NCI-H345 (cell line): Measurements from ENCODE around the gene AFAP1L1.

Experiments
- DNase-seq: peaks from one replicate; lab custom pipeline; 2025; lab: John Stamatoyannopoulos, UW

AFAP1L1 gene

GRCh38 chr5:149314571-149315111 lies 43.0 kb downstream of the AFAP1L1 start:
- DNase-seq: no peak

DNA sequence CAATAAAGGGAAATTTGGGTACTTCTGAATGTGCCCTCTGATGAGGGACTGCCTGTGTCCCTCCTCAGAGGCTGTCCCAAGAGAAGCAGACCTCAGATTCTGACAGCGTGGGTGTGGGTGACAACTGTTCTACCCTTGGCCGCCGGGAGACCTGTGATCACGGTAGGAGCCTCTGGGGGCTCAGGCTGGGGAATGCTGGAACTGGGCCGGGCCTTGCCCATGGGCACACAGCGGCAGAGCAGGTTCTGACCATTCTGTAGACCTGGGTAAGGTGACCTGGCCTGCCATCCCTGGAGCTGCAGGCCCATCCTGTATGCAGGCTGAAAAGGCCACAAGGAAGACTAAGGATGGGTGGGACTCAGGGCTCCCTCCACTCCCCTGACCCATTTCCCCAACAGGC lies 44.1 kb downstream of the AFAP1L1 start:
- DNase-seq: no peak

- peak; percentile 45 for DNase-seq
These were observed 45.8 kb downstream of the AFAP1L1 start for GRCh38 chr5:149317281-149318048.

DNA sequence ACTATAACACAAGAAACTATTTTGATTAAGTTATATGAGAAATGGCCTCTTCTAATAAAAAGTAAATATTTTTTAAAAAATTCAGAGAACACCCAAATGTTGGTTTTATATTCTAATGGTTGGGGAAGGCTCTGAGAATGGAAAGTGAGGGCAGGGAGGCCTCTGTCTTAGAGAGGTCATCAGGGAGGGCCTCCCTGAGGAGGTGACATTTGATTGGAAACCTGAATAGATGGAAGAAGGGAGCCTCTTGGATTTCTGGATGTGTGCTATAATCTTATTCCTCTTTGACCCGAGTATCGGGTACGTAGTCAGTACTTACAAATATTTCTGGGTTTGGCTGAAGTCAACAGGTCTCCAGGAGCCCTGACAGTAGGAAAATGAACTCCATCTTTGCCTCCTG lies 47.5 kb downstream of the AFAP1L1 start:
- DNase-seq: no peak

- DNase-seq: peak; percentile 74
These were observed 49.2 kb downstream of the AFAP1L1 start for GRCh38 chr5:149320791-149321330.

DNA sequence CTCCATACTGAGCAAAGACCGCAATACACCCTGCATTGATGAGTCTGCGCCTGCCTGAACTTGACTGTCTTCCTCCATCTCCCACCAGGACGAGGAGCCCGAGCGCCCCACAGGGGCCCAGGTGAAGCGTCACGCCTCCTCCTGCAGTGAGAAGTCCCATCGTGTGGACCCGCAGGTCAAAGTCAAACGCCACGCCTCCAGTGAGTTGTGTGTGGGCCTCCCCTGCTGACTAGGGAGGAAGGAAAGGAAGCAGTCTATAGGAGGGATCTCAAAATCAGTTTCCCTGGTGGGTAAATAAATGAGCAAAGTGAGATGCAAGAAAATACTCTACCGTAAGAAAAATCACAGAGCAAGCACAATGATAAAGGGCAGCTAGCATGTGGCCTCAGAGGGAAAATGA lies 50.9 kb downstream of the AFAP1L1 start:
- DNase-seq: no peak

- no peak for DNase-seq
These were observed 51.6 kb downstream of the AFAP1L1 start for GRCh38 chr5:149323210-149323609.

DNA sequence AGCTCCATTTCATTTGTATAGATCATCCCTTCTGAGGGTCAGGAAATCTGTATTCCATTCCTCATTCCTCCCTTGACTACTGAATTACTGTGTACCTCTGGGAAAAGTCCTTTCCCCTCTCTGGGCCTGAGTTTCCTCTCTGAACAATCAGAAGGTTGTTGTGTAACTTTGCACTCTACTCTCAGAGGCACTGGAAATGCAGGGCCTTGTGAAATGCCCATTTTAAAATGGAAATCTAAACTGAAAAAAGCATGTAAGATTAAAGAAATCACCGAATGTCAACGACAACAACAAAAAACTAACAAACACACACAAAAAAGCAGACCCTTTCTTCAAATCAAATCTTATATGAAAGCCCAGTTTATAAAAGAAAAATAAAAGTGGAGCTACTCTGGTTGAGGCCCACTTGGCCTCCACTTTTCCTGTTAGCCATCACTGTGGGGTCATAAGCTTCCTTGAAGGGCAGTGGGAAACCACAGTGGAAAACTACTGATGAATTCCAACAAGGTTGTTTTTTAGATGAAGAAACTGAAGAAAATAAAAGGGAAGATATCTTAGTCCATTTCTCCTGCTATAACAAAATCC lies 52.1 kb downstream of the AFAP1L1 start:
- no peak for DNase-seq

DNA sequence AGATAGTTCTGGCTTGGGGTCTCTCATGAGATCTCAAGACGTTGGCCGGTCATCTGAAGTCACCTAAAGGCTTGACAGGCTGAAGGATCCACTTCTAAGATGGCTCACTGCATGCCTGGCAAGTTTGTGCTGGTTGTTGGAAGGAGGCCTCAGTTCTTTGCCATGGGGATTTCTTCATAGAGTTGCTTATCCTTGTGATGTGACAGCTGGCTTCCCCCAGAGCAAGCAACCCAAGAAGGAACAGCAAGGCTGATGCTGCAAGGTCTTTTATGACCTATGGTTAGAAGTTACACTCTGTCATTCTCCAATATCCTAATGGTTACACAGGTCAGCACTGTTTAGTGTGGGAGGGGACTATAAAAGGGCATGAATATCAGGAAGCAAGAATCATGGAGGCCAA lies 53.0 kb downstream of the AFAP1L1 start:
- no peak for DNase-seq

DNA sequence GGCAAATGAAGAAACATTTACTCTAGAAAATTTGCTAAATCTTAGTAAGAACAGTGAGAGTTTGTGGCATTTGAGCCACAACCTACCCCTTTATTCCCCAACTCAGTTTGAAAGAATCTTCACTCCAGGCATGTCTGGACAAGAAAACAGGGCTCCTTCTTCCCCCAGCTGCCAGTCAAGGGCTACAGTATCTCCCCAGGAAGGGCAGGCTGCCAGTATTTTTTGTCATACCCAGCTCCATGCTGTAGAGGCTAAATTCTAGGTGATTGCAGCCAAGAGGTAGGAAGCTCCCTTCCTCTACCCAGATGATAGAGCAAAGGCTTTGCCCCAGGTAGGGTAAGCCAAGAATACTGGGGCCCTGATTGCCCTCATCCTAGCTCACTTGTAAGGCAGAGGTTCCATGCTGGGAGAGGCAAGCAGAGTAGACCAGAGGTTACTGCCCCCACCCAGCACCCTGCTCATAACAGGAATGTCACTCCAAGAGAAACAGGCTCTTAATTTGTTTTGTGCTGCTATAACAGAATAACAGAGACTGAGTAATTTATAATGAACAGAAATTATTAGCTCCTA lies 53.6 kb downstream of the AFAP1L1 start:
- DNase-seq: no peak

- no peak for DNase-seq
These were observed 54.2 kb downstream of the AFAP1L1 start for GRCh38 chr5:149325894-149326293.

DNA sequence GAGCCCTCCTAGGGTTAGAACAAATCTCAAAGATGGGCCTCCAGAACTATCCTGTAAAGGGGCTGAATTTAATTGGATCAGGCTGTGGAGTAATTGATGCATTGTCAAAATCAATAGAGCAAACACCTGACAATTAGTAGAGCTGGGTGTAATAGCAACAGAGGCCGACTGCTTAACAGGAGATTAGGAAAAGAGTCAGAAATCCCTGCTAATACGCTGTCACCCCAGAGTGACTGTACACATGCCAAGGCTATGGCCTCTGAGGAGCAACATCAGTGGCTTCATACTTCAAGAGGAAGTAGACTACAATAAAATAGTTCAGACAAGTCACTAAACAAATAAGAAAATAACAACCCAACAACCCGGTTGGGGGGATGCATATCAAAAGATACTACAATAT lies 55.0 kb downstream of the AFAP1L1 start:
- DNase-seq: no peak

- DNase-seq: no peak
These were observed 56.5 kb downstream of the AFAP1L1 start for GRCh38 chr5:149328177-149328576.

DNA sequence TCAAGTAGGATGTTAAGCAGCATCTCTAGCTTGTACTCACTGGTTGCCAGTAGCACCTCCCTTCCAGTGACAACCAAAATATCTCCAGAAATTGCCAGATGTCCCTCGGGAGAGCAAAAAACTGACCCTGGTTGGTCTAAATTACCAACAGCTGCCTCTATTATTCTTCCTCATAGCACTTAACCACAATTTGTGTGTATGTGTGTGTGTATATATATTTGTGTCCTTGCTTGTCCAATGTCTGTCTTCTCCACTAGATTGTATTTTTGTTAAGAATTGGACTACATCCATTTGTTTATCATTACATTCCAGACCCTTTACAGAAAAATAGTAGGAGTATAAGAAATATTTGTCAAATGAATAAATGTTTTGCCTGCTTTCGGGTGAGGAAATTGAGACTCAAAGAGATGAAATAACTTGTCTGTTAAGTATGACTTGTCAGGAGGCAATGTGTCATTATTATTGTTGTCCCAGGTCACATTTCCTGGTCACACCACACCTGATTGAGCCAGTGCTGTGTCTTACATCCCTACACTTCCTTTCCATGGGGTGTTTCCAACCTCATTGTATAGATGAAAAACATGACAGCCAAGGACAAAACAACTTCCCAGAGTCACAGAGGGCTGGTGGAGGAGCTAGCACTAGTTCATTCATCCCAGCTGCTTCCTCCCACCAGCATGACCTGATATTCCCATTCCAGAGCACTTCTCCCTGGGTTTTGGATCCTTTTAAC lies 62.2 kb downstream of the AFAP1L1 start:
- no peak for DNase-seq

DNA sequence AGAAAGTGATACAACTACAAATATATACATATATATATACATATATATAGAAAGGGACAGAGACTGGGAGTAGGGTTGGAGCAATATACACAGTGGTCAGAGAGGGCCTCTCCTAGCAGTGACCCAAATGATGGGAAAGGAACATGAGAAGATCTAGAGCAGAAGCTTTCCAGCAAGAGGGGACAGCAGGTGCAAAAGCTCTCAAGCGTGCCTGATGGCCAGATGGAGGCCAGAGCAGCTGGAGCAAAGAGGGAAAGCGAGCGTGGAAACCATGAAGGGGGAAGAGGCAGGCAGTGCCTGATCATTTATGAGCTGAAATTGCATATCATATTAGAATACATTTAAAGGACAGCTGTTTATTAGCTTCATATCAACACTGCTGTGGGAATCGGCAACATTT lies 66.1 kb downstream of the AFAP1L1 start:
- no peak for DNase-seq

DNA sequence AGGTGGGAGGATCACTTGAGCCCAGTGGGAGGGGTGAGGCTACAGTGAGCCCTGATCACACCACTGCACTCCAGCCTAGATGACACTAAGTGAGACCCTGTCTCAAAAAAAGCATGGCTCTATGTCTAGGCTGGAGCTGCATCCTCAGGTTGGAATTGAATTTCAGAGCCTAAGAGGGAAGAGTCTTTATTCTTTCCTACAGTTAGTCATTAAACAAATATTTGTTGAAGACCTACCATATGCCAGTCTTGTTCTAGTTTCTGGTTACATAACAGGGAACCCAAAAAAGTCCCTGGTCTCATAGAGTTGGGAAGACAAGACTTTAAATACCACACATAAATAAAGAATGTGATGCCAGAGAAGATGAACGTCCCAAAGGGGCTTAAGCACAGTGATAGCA lies 66.7 kb downstream of the AFAP1L1 start:
- peak; percentile 14 for DNase-seq

GRCh38 chr5:149340920-149341319 lies 69.3 kb downstream of the AFAP1L1 start:
- no peak for DNase-seq

DNA sequence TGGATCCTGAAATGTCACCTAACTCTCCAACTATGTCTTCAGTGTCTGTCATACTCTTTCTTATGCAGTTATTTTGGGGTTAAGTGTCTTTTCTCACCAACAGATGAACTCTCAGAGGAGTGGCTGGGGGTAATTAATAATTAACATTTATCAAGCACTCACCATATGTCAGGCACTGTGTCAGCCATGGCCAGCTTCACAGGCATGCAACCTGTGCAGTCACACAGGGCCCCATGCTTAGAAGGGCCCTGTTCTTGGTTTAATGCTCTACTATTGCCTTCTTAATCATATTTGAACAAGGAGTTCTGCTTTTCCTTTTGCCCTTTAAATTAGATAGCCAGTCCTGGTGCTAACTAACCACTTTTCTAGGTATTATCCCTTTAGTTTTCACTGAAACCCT lies 70.2 kb downstream of the AFAP1L1 start:
- no peak for DNase-seq

GRCh38 chr5:149344151-149344550 lies 72.5 kb downstream of the AFAP1L1 start:
- DNase-seq: no peak

DNA sequence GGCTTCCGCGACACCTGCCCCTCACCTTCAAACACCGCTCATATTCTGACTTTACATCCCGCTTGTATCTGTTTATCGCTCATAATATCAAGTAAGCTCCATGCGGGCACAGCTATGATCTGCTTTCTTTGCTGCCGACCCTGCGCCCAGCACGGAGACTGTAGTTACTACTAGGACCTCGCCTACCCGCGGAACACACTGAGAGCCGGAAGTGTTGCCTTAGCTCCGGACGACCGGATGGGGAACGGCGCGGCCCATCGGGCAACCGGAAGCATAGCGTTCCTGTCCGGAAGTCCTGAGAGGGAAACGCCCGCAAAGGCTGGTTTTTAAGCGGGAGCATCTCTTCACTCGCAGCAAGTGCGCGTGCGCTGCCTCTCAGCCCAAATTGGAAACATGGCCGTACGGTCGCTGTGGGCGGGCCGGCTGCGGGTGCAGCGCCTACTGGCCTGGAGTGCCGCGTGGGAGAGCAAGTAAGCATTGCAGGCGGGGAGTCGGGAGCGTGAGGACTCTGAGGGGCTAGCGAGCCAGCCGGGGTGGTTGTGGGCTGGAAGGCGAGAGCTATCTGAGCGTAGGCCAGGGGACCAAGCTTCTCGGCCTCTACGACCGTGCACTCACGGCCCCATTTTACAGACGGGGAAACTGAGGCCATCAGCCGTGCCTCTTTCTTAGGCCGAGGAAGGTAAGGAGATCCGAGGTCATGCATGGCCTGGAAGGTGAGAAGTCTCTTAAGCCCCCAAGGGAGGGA lies 73.7 kb downstream of the AFAP1L1 start, which contains the start of gene GRPEL2:
Gene GRPEL2, plus strand, starts transcription at position 353 of the 745 bp plus-strand sequence. Its CDS starts 41 bp downstream, at position 394.
- DNase-seq: peak; percentile 99

- DNase-seq: peak; percentile 13
These were observed 74.2 kb downstream of the AFAP1L1 start for GRCh38 chr5:149345892-149346222.

DNA sequence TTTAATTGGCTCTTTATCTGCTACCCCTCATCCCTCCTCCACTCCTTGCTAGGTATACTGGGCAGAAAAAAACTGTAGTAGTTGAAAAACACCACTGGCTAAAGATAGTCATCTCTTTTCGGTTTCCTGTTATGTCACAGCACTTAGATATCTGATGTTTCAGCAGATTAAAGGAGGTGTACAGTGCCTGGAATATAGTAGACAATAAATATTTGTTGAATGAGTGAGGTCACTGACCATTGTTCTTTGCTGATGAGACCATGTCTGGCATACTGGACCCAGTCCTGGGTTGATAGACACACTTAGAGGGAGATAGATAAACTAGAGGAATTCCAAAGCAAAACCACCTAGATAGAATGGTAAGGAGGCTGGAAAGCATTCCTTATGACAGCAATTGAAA lies 76.9 kb downstream of the AFAP1L1 start:
- DNase-seq: no peak
